Measurements from ENCODE around the gene MTMR10. TPM values are rescaled to one million over a fixed set of nuclear protein-coding genes. Genes with fewer than 3 reads are reported as not detected.

The MTMR10 gene
- total RNA-seq, 1 experiment from 2014 or later: 7.6 TPM

DNA sequence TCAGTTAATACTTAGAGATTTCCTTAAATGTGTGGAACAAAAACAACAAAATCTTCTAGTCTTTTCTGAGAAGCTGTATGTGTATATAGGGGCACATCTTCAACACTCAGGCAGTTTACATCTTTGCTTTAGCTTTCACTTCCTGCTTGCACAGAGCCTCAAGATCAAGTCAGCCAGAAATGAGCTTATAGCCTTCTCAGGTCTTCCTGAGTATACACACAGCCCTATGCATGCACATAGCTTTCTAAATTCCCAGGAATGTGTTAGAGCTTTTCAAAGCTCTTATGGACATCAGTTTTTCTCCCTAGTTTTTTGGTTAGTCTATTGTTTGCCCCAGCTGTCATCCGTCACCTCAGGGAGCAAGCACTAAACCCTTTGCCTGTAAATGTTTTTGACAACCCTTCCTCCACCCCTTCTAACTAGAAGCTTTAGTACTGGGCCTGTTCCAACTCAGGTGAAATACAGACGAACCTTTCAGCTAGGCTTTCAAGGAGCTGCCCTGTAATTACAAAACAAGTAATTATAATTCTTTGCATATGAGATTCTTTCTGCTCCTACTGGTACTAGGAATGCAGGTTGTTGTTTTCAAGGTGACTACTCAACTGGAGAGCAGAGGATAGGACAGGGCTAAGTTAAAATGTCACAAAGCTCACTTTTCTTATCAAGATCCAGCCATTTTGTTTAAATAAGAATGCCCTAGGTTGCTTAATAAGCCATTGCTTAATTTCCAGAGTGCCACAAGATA lies 22.6 kb upstream of the MTMR10 start:
- TF ChIP-seq, protein P1, sequence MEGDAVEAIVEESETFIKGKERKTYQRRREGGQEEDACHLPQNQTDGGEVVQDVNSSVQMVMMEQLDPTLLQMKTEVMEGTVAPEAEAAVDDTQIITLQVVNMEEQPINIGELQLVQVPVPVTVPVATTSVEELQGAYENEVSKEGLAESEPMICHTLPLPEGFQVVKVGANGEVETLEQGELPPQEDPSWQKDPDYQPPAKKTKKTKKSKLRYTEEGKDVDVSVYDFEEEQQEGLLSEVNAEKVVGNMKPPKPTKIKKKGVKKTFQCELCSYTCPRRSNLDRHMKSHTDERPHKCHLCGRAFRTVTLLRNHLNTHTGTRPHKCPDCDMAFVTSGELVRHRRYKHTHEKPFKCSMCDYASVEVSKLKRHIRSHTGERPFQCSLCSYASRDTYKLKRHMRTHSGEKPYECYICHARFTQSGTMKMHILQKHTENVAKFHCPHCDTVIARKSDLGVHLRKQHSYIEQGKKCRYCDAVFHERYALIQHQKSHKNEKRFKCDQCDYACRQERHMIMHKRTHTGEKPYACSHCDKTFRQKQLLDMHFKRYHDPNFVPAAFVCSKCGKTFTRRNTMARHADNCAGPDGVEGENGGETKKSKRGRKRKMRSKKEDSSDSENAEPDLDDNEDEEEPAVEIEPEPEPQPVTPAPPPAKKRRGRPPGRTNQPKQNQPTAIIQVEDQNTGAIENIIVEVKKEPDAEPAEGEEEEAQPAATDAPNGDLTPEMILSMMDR (conservative IDR thresholded peaks at IDR 0.05; ENCODE audit: low read depth, low read length): no peak
- DNase-seq: no peak
- ATAC-seq: no peak
- no TSS peak for BruUV-seq (replicated peaks)
- intact Hi-C loops (cut with micrococcal nuclease): no loop called here
- Histone ChIP-seq H4K20me1 (ENCODE audit: low read length) (no peaks in the 10 kb centered on the region), H3K27ac (ENCODE audit: low read length) (no peak overlapping the region), H3K4me3 (ENCODE audit: low read length) (no peak overlapping the region), H3K79me2 (ENCODE audit: low read length) (no peaks in the 10 kb centered on the region), H3K36me3 (ENCODE audit: low read depth, low read length) (no peaks in the 10 kb centered on the region), H3F3A (ENCODE audit: low read length, unreplicated experiment) (no peaks in the 10 kb centered on the region), H3K9ac (ENCODE audit: low read length) (no peak overlapping the region), H3K9me2 (replicated peaks; ENCODE audit: low read length) (no peaks in the 10 kb centered on the region), H3K4me1 (ENCODE audit: insufficient read depth, low read length) (no peaks in the 10 kb centered on the region), H3K9me3 (ENCODE audit: low read length) (0 out of 2 replicates have a peak, but pooled peaks cover 6% of the 10 kb centered on the region), H3K27me3 (ENCODE audit: low read length) (0 out of 2 replicates have a peak, but pooled peaks cover 3% of the 10 kb centered on the region), H2AFZ (ENCODE audit: low read length) (no peak overlapping the region), H3K4me2 (ENCODE audit: low read length) (no peak overlapping the region)
- ChIA-PET CTCF (no interaction called here), POLR2A (ENCODE audit: unreplicated experiment) (no interaction called here)

DNA sequence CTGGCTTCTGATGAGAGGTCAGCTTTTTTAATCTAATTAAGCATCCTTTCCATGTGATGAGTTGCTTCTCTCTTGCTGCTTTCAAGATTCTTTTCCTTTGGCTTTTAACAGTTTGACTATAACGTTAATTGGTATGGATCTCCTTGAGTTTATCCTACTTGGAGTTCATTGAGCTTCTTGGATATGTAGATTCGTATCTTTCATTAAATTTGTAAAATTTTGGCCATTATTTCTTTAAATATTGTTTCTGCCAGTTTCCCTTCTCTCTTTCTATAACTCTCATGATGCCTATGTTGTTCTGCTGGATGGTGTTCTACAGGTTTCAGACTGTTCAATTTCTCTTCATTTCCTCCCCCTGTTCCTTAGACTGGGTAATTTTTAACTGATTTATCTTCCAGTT lies 21.0 kb upstream of the MTMR10 start:
- H3K9me3 ChIP-seq (ENCODE audit: low read length): 0 out of 2 replicates have a peak, but pooled peaks cover 6% of the 10 kb centered on the region
- H2AFZ ChIP-seq (ENCODE audit: low read length): no peak overlapping the region
- H3K9me2 ChIP-seq (replicated peaks; ENCODE audit: low read length): no peaks in the 10 kb centered on the region
- no peaks in the 10 kb centered on the region for H3K36me3 ChIP-seq (ENCODE audit: low read depth, low read length)
- no peak for ATAC-seq
- ChIA-PET POLR2A (ENCODE audit: unreplicated experiment) (no interaction called here), CTCF (no interaction called here)
- no peaks in the 10 kb centered on the region for H3F3A ChIP-seq (ENCODE audit: low read length, unreplicated experiment)
- H4K20me1 ChIP-seq (ENCODE audit: low read length): no peaks in the 10 kb centered on the region
- no peaks in the 10 kb centered on the region for H3K4me1 ChIP-seq (ENCODE audit: insufficient read depth, low read length)
- intact Hi-C loops (cut with micrococcal nuclease): no loop called here
- no peak overlapping the region for H3K4me2 ChIP-seq (ENCODE audit: low read length)
- peaks cover 6% of the 10 kb centered on the region; the same call in 1 of the 2 replicates for H3K27me3 ChIP-seq (ENCODE audit: low read length)
- H3K79me2 ChIP-seq (ENCODE audit: low read length): no peaks in the 10 kb centered on the region
- TF ChIP-seq, protein P1 (conservative IDR thresholded peaks at IDR 0.05; ENCODE audit: low read depth, low read length): no peak
- TF ChIP-seq EZH2phosphoT487 (IDR thresholded peaks at IDR 0.05; ENCODE audit: borderline replicate concordance, low read length): no peak
- TF ChIP-seq EZH2 (IDR thresholded peaks at IDR 0.05; ENCODE audit: low read length, unreplicated experiment): no peak
- no peak overlapping the region for H3K9ac ChIP-seq (ENCODE audit: low read length)
- no peak overlapping the region for H3K4me3 ChIP-seq (ENCODE audit: low read length)
- no peak for DNase-seq
- no peak overlapping the region for H3K27ac ChIP-seq (ENCODE audit: low read length)
- no TSS peak for BruUV-seq (replicated peaks)

DNA sequence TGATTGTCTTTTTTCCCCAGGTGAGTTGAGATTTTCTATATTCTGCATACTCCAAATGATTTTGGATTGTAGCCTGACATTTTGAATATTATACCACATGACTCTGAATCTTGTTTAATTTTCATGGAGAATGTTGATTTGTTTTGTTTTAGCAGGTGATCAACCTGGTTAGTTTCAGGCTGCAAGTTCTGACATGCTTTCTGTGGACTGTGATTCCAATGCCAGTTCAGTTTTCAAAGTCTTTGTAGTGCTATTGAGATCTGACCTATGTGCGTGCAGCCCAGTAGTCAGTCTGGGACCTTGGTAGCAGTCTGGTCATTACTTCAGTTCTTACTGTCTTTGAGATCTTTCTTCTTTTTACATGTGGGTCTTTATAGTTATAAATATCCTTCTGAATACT lies 18.6 kb upstream of the MTMR10 start:
- H3K36me3 ChIP-seq (ENCODE audit: low read depth, low read length): no peaks in the 10 kb centered on the region
- DNase-seq (no peak), ATAC-seq (no peak)
- BruUV-seq (replicated peaks): no TSS peak
- H3K27me3 ChIP-seq (ENCODE audit: low read length): peaks cover 24% of the 10 kb centered on the region; the same call in 1 of the 2 replicates
- ChIA-PET POLR2A (ENCODE audit: unreplicated experiment) (no interaction called here), CTCF (no interaction called here)
- no peaks in the 10 kb centered on the region for H3F3A ChIP-seq (ENCODE audit: low read length, unreplicated experiment)
- H3K27ac ChIP-seq (ENCODE audit: low read length): no peak overlapping the region
- no peak overlapping the region for H3K9ac ChIP-seq (ENCODE audit: low read length)
- H4K20me1 ChIP-seq (ENCODE audit: low read length): no peaks in the 10 kb centered on the region
- no peak overlapping the region for H2AFZ ChIP-seq (ENCODE audit: low read length)
- 0 out of 2 replicates have a peak, but pooled peaks cover 6% of the 10 kb centered on the region for H3K9me3 ChIP-seq (ENCODE audit: low read length)
- no peaks in the 10 kb centered on the region for H3K9me2 ChIP-seq (replicated peaks; ENCODE audit: low read length)
- TF ChIP-seq, protein P1 (conservative IDR thresholded peaks at IDR 0.05; ENCODE audit: low read depth, low read length): no peak
- no peak for TF ChIP-seq EZH2phosphoT487 (IDR thresholded peaks at IDR 0.05; ENCODE audit: borderline replicate concordance, low read length)
- TF ChIP-seq EZH2 (IDR thresholded peaks at IDR 0.05; ENCODE audit: low read length, unreplicated experiment): no peak
- H3K4me3 ChIP-seq (ENCODE audit: low read length): no peak overlapping the region
- no peaks in the 10 kb centered on the region for H3K4me1 ChIP-seq (ENCODE audit: insufficient read depth, low read length)
- intact Hi-C loops (cut with micrococcal nuclease): no loop called here
- no peaks in the 10 kb centered on the region for H3K79me2 ChIP-seq (ENCODE audit: low read length)
- H3K4me2 ChIP-seq (ENCODE audit: low read length): no peak overlapping the region

Data from PC-3 (cell line).